H9 (cell line): ENCODE data around the gene TEX12. TPM values are rescaled to one million over a fixed set of nuclear protein-coding genes. Genes with fewer than 3 reads are reported as not detected.

Source experiments
- DNase-seq: peaks from one replicate; pipeline ENCODE4 v3.0.0-alpha.2; 2017
- H2AFZ ChIP-seq: one replicate; pipeline ENCODE4 v1.6.1; 2013; ENCODE audit warnings: mild to moderate bottlenecking, low read length, control low read depth, moderate library complexity
- H2AK5ac ChIP-seq: 2 replicates; pipeline ENCODE4 v1.6.1; 2013; ENCODE audit warnings: low read length, control low read depth, mixed read lengths; ENCODE audit not compliant: insufficient read length
- H2BK120ac ChIP-seq: one replicate; pipeline ENCODE4 v1.6.1; 2013; ENCODE audit warnings: low read depth, mild to moderate bottlenecking, low read length, control low read depth, inconsistent platforms; ENCODE audit not compliant: poor library complexity, severe bottlenecking
- H2BK12ac ChIP-seq: 2 replicates; pipeline ENCODE4 v1.6.1; 2013; ENCODE audit warnings: low read length, control low read depth, mixed read lengths, low read depth; ENCODE audit not compliant: insufficient read length
- H2BK15ac ChIP-seq: 2 replicates; pipeline ENCODE4 v1.6.1; 2013; ENCODE audit warnings: low read depth, low read length, control low read depth
- H2BK20ac ChIP-seq: one replicate; pipeline ENCODE4 v1.6.1; 2013; ENCODE audit warnings: low read depth, mild to moderate bottlenecking, low read length, control low read depth, inconsistent platforms; ENCODE audit not compliant: poor library complexity, severe bottlenecking
- H2BK5ac ChIP-seq: 2 replicates; pipeline ENCODE4 v1.6.1; 2013; ENCODE audit warnings: low read length, control low read depth, mixed read lengths; ENCODE audit not compliant: insufficient read length
- H3K14ac ChIP-seq: 2 replicates; pipeline ENCODE4 v1.6.1; 2013; ENCODE audit warnings: low read length, control low read depth; ENCODE audit not compliant: insufficient read depth
- H3K18ac ChIP-seq: 2 replicates; pipeline ENCODE4 v1.6.1; 2013; ENCODE audit warnings: low read depth, mild to moderate bottlenecking, mixed read lengths, low read length, control low read depth; ENCODE audit not compliant: insufficient read length
- H3K23ac ChIP-seq: 2 replicates; pipeline ENCODE4 v1.6.1; 2013; ENCODE audit warnings: low read length, control low read depth, mixed read lengths, low read depth; ENCODE audit not compliant: insufficient read length
- H3K23me2 ChIP-seq: 2 replicates; pipeline ENCODE4 v1.6.1; 2013; ENCODE audit warnings: low read depth, mild to moderate bottlenecking, mixed read lengths, low read length, control low read depth; ENCODE audit not compliant: insufficient read length, poor library complexity, severe bottlenecking
- H3K27ac ChIP-seq: 2 replicates; pipeline ENCODE4 v1.5.1; 2013; ENCODE audit warnings: low read length, control low read depth, mixed read lengths, low read depth; ENCODE audit not compliant: insufficient read length
- H3K27me3 ChIP-seq: 2 replicates; pipeline ENCODE4 v1.6.1; 2013; ENCODE audit warnings: low read length, control low read depth, inconsistent platforms; ENCODE audit not compliant: insufficient read depth
- H3K4ac ChIP-seq: 2 replicates; pipeline ENCODE4 v1.6.1; 2013; ENCODE audit warnings: low read depth, mild to moderate bottlenecking, control low read depth, inconsistent platforms, low read length, moderate library complexity
- H3K4me1 ChIP-seq: 2 replicates; pipeline ENCODE4 v1.6.1; 2013; ENCODE audit warnings: low read length, control low read depth, inconsistent platforms; ENCODE audit not compliant: insufficient read depth
- H3K4me2 ChIP-seq: 2 replicates; pipeline ENCODE4 v1.6.1; 2013; ENCODE audit warnings: low read length, control low read depth, mixed read lengths; ENCODE audit not compliant: insufficient read length, insufficient read depth
- H3K56ac ChIP-seq: 2 replicates; pipeline ENCODE4 v1.6.1; 2013; ENCODE audit warnings: low read depth, mild to moderate bottlenecking, mixed read lengths, low read length, control low read depth; ENCODE audit not compliant: insufficient read length
- H3K79me1 ChIP-seq: 2 replicates; pipeline ENCODE4 v1.6.1; 2013; ENCODE audit warnings: low read depth, mild to moderate bottlenecking, moderate library complexity, low read length, control low read depth, inconsistent platforms; ENCODE audit not compliant: insufficient read depth, poor library complexity, severe bottlenecking
- H3K79me2 ChIP-seq: 2 replicates; pipeline ENCODE4 v1.6.1; 2013; ENCODE audit warnings: low read length, control low read depth, inconsistent platforms; ENCODE audit not compliant: insufficient read depth
- H3K9ac ChIP-seq: 2 replicates; pipeline ENCODE4 v1.6.1; 2013; ENCODE audit warnings: low read length, control low read depth, mixed read lengths; ENCODE audit not compliant: insufficient read length; ENCODE audit errors: extremely low read depth
- H3K9me3 ChIP-seq: one replicate; pipeline ENCODE4 v1.6.1; 2013; ENCODE audit warnings: low read depth, low read length, inconsistent platforms; ENCODE audit not compliant: control insufficient read depth
- H3T11ph ChIP-seq: one replicate; pipeline ENCODE4 v1.6.1; 2013; ENCODE audit warnings: mild to moderate bottlenecking, low read length, control low read depth, inconsistent platforms
- H4K20me1 ChIP-seq: one replicate; pipeline ENCODE4 v1.6.1; 2013; ENCODE audit not compliant: control insufficient read depth, insufficient read length, insufficient read depth
- H4K5ac ChIP-seq: 2 replicates; pipeline ENCODE4 v1.6.1; 2013; ENCODE audit warnings: low read depth, mild to moderate bottlenecking, mixed read lengths, low read length, control low read depth; ENCODE audit not compliant: insufficient read length
- H4K8ac ChIP-seq: replicated peaks from 2 replicates; pipeline ENCODE4 v1.6.1; 2013; ENCODE audit warnings: low read length, control low read depth, mixed read lengths, low read depth; ENCODE audit not compliant: insufficient read length
- H4K91ac ChIP-seq: 2 replicates; pipeline ENCODE4 v1.6.1; 2013; ENCODE audit warnings: low read depth, mild to moderate bottlenecking, moderate library complexity, mixed read lengths, low read length, control low read depth; ENCODE audit not compliant: insufficient read length
- H3K27ac Mint-ChIP-seq, 3 experiments: 2 replicates in 2 of 3; 3 replicates in 1 of 3; pipeline ENCODE4 v1.8.0; 2020 to 2021; ENCODE audit warnings: mixed read lengths in 3 of 3, mild to moderate bottlenecking in 1 of 3, moderate library complexity in 1 of 3
- H3K27me3 Mint-ChIP-seq: 2 replicates; pipeline ENCODE4 v1.8.0; 2021; ENCODE audit warnings: low read depth, mild to moderate bottlenecking, moderate library complexity, mixed read lengths
- H3K36me3 Mint-ChIP-seq, 3 experiments: 2 replicates in 2 of 3; 3 replicates in 1 of 3; pipeline ENCODE4 v1.8.0; 2020 to 2021; ENCODE audit warnings: low read depth in 3 of 3, mixed read lengths in 3 of 3; ENCODE audit not compliant: insufficient read depth in 1 of 3
- H3K4me1 Mint-ChIP-seq, 2 experiments: 2 replicates each; pipeline ENCODE4 v1.8.0; 2020; ENCODE audit warnings: mixed read lengths in 2 of 2
- H3K4me3 Mint-ChIP-seq, 2 experiments: 2 replicates in 1 of 2; 3 replicates in 1 of 2; pipeline ENCODE4 v1.8.0; 2020 to 2021; ENCODE audit warnings: mild to moderate bottlenecking in 2 of 2, mixed read lengths in 2 of 2, moderate library complexity in 1 of 2
- H3K9me3 Mint-ChIP-seq, 2 experiments: 2 replicates in 1 of 2; 3 replicates in 1 of 2; pipeline ENCODE4 v1.8.0; 2020; ENCODE audit warnings: mild to moderate bottlenecking in 2 of 2, mixed read lengths in 2 of 2, moderate library complexity in 1 of 2
- WGBS: extraction: QIAGEN DNeasy Blood & Tissue Kit; methylation state at CpG from one replicate; pipeline ENCODE4 v1.1.7; 2013; ENCODE audit warnings: missing lambda C conversion rate, low lambda C conversion rate, mixed read lengths; ENCODE audit not compliant: insufficient read length; ENCODE audit errors: extremely low coverage; 5-methylcytosine and 5-hydroxymethylcytosine counted together
- total RNA-seq: library from RNA; stranded (reverse); gene quantifications from 2 replicates; pipeline ENCODE4 v1.2.1, GENCODE V29; 2021
- TF ChIP-seq, protein P1 (sequence below): fragments of 200-600 bp; sonication (generic); conservative IDR thresholded peaks from 3 replicates; pipeline ENCODE4 v1.8.0; 2021; ENCODE audit warnings: antibody characterized with exemption, mild to moderate bottlenecking

TEX12 gene
- total RNA-seq, 1 experiment from 2014 or later: 0.31 TPM

DNA sequence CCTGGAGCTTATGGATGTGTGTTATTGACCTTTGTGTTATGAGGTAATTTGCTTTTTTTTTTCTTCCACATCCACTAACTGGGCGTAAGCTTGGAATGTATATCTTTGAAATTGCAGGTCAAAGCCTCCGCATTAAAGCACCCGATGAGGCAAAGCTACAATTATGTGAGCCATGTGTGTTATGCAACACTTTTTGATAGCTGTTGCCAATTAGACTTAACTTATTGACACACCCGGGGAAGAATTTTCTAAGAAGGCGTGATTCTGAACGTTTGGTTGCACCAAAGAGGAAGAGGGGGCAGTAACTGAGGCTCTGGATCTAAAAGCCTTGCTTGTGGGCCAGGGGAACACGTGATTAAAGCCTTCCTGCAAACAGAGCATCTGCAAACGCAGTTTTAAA, 610 bp upstream of the TEX12 start:
- Mint-ChIP-seq H3K27ac (no peak overlapping the region), H3K36me3 (no peaks in the 10 kb centered on the region), H3K4me3 (no peak overlapping the region), H3K9me3 (no peaks in the 10 kb centered on the region), H3K4me1 (peaks cover 7 to 8% of the 10 kb centered on the region in 2 experiments), H3K27me3 (peaks cover 2% of the 10 kb centered on the region; the same call in 1 of the 2 replicates)
- H3K23me2 ChIP-seq: no peaks in the 10 kb centered on the region
- H3K27me3 ChIP-seq: no peaks in the 10 kb centered on the region
- no peak overlapping the region for H4K5ac ChIP-seq
- H3K18ac ChIP-seq: no peak overlapping the region
- no peak overlapping the region for H3K4ac ChIP-seq
- no peak overlapping the region for H3K56ac ChIP-seq
- no peak overlapping the region for H3K9ac ChIP-seq
- no peak for DNase-seq
- TF ChIP-seq, protein P1, sequence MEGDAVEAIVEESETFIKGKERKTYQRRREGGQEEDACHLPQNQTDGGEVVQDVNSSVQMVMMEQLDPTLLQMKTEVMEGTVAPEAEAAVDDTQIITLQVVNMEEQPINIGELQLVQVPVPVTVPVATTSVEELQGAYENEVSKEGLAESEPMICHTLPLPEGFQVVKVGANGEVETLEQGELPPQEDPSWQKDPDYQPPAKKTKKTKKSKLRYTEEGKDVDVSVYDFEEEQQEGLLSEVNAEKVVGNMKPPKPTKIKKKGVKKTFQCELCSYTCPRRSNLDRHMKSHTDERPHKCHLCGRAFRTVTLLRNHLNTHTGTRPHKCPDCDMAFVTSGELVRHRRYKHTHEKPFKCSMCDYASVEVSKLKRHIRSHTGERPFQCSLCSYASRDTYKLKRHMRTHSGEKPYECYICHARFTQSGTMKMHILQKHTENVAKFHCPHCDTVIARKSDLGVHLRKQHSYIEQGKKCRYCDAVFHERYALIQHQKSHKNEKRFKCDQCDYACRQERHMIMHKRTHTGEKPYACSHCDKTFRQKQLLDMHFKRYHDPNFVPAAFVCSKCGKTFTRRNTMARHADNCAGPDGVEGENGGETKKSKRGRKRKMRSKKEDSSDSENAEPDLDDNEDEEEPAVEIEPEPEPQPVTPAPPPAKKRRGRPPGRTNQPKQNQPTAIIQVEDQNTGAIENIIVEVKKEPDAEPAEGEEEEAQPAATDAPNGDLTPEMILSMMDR: no peak
- H3K23ac ChIP-seq: no peak overlapping the region
- no peaks in the 10 kb centered on the region for H3K9me3 ChIP-seq
- no peak overlapping the region for H3K4me2 ChIP-seq
- no peak overlapping the region for H2AFZ ChIP-seq
- no peak overlapping the region for H2AK5ac ChIP-seq
- no peak overlapping the region for H3K14ac ChIP-seq
- no peaks in the 10 kb centered on the region for H3K79me1 ChIP-seq
- no peak overlapping the region for H3T11ph ChIP-seq
- H2BK120ac ChIP-seq: no peak overlapping the region
- H3K79me2 ChIP-seq: no peaks in the 10 kb centered on the region
- H2BK12ac ChIP-seq: no peak overlapping the region
- no peak overlapping the region for H4K8ac ChIP-seq
- H4K20me1 ChIP-seq: no peaks in the 10 kb centered on the region
- peaks cover 3% of the 10 kb centered on the region; the same call in 1 of the 2 replicates for H3K4me1 ChIP-seq
- no peak overlapping the region for H4K91ac ChIP-seq
- H2BK15ac ChIP-seq: no peak overlapping the region
- H2BK20ac ChIP-seq: no peak overlapping the region
- H2BK5ac ChIP-seq: no peak overlapping the region
- WGBS: no CpG with 5 or more reads among the region's 8 CpGs
- H3K27ac ChIP-seq: no peak overlapping the region
